ENCODE results near the gene MAGEA9B.
"Not testable (repeated sequence)": the region's sequence is repeated elsewhere in the genome, so short reads cannot be mapped to it uniquely, and the experiment has no call there.

MAGEA9B gene

GRCh38 chrX:149570668-149571067, 16.6 kb downstream of the MAGEA9B start:
- DNase-seq = no peak

GRCh38 chrX:149569770-149570169, 17.5 kb downstream of the MAGEA9B start:
- DNase-seq = no peak

GRCh38 chrX:149568701-149569296, 18.5 kb downstream of the MAGEA9B start:
- no peak for DNase-seq

- no peak for DNase-seq
Observed at GRCh38 chrX:149567621-149568417, 19.4 kb downstream of the MAGEA9B start.

- no peak for DNase-seq
Observed at GRCh38 chrX:149563359-149563758, 23.9 kb downstream of the MAGEA9B start.

GRCh38 chrX:149555251-149555650, 32.0 kb downstream of the MAGEA9B start:
- not testable (repeated sequence) for DNase-seq

- DNase-seq = not testable (repeated sequence)
Observed at GRCh38 chrX:149551939-149552248, 35.4 kb downstream of the MAGEA9B start.

GRCh38 chrX:149551245-149551938, 35.9 kb downstream of the MAGEA9B start:
- DNase-seq = not testable (repeated sequence)

- not testable (repeated sequence) for DNase-seq
Observed at GRCh38 chrX:149550454-149550853, 36.8 kb downstream of the MAGEA9B start.

GRCh38 chrX:149549701-149550100, 37.6 kb downstream of the MAGEA9B start, which contains the start of gene HSFX3:
Gene HSFX3 (minus strand): TSS chrX:149549924. CDS start chrX:149549852, 72 bp downstream.
- DNase-seq = not testable (repeated sequence)

GRCh38 chrX:149547782-149548181, 39.5 kb downstream of the MAGEA9B start:
- not testable (repeated sequence) for DNase-seq

GRCh38 chrX:149546962-149547361, 40.3 kb downstream of the MAGEA9B start:
- not testable (repeated sequence) for DNase-seq

GRCh38 chrX:149545545-149546543, 41.4 kb downstream of the MAGEA9B start:
- DNase-seq = not testable (repeated sequence)

GRCh38 chrX:149541521-149542047, 45.7 kb downstream of the MAGEA9B start:
- DNase-seq = no peak

- peak; percentile 81 for DNase-seq
Observed at GRCh38 chrX:149540621-149541520, 46.4 kb downstream of the MAGEA9B start, which contains the start of gene EOLA1. Gene EOLA1 (plus strand): TSS chrX:149541012. CDS start chrX:149545631, 4,619 bp downstream.

- DNase-seq = peak; percentile 80
Observed at GRCh38 chrX:149540131-149540620, 47.1 kb downstream of the MAGEA9B start.

- peak; percentile 75 for DNase-seq
Observed at GRCh38 chrX:149539283-149540130, 47.8 kb downstream of the MAGEA9B start.

- DNase-seq = not testable (repeated sequence)
Observed at GRCh38 chrX:149537474-149537873, 49.8 kb downstream of the MAGEA9B start.

- not testable (repeated sequence) for DNase-seq
Observed at GRCh38 chrX:149534926-149535602, 52.2 kb downstream of the MAGEA9B start.
